MCF 10A (cell line): ENCODE data around the gene RAD51B. TPM values are rescaled to one million over a fixed set of nuclear protein-coding genes. Genes with fewer than 3 reads are reported as not detected.

ENCODE experiments used
- BruUV-seq: library from RNA; stranded (reverse); fragments of 400-500 nt; replicated peaks from 2 replicates; lab custom pipeline; 2021; lab: Mats Ljungman, UMichigan
- CTCF ChIA-PET: fragments of 300-600 bp; sonication (Branson Sonifier 250); formaldehyde crosslinking; extraction: SDS; loops from one replicate; lab custom pipeline; 2021; ENCODE audit warnings: antibody characterized with exemption, inconsistent platforms; lab: Yijun Ruan, JAX
- POLR2A ChIA-PET: fragments of 300-600, 350-650 bp; sonication (Branson Sonifier 250); formaldehyde crosslinking; extraction: SDS; loops from one replicate; lab custom pipeline; 2020; ENCODE audit warnings: antibody characterized with exemption, inconsistent platforms; lab: Yijun Ruan, JAX
- DNase-seq: peaks from one replicate; pipeline ENCODE4 v3.0.0-alpha.2; 2018; ENCODE audit not compliant: unreplicated experiment
- H3K27ac Mint-ChIP-seq: one replicate; pipeline ENCODE4 v1.8.0; 2022; ENCODE audit warnings: mild to moderate bottlenecking, low read depth, mixed read lengths; ENCODE audit not compliant: unreplicated experiment
- H3K27me3 Mint-ChIP-seq: one replicate; pipeline ENCODE4 v1.8.0; 2022; ENCODE audit warnings: mixed read lengths; ENCODE audit not compliant: insufficient read depth, unreplicated experiment
- H3K36me3 Mint-ChIP-seq: one replicate; pipeline ENCODE4 v1.8.0; 2022; ENCODE audit warnings: mild to moderate bottlenecking, moderate library complexity, mixed read lengths; ENCODE audit not compliant: insufficient read depth, unreplicated experiment
- H3K4me1 Mint-ChIP-seq: one replicate; pipeline ENCODE4 v1.8.0; 2022; ENCODE audit warnings: mixed read lengths; ENCODE audit not compliant: insufficient read depth, unreplicated experiment
- H3K4me3 Mint-ChIP-seq: one replicate; pipeline ENCODE4 v1.8.0; 2022; ENCODE audit warnings: mild to moderate bottlenecking, moderate library complexity, mixed read lengths; ENCODE audit not compliant: unreplicated experiment
- H3K9me3 Mint-ChIP-seq: one replicate; pipeline ENCODE4 v1.8.0; 2022; ENCODE audit warnings: mixed read lengths; ENCODE audit not compliant: unreplicated experiment
- intact Hi-C: fragments of 100-400 bp; cut with micrococcal nuclease; formaldehyde crosslinking; loops from 2 replicates; pipeline ENCODE4 v1.14.1; 2022
- total RNA-seq: library from RNA; stranded (reverse); gene quantifications from 2 replicates; pipeline ENCODE4 v1.2.3, GENCODE V29; 2022
- TF ChIP-seq, protein P1 (sequence below): fragments of 200-600 bp; IDR thresholded peaks from one replicate; pipeline ENCODE4 v1.8.0; 2022; ENCODE audit warnings: antibody characterized with exemption, mild to moderate bottlenecking; ENCODE audit not compliant: unreplicated experiment

Gene RAD51B
- total RNA-seq, 1 experiment from 2014 or later: 14.6 TPM

DNA sequence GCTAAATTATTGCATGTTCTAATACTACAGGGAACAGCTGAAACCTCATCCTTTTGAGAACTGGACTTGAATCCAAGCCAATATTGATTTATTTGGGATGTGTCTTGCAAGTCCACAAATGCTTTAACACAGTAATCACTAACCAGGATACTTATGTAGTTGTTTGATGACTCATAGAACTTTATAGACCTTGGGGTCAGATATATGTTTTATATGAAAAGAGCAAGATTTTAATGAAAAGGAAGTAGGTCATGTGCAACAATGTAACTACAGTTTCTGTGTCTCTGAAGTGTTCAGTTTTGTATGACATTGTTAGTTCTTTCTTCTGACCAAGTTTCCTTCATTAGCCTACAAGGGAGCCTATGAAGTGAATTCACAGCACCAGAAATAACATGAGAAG is 621.2 kb downstream of the RAD51B start:
- Mint-ChIP-seq H3K36me3 (no peaks in the 10 kb centered on the region), H3K27me3 (no peaks in the 10 kb centered on the region), H3K9me3 (peaks cover 27% of the 10 kb centered on the region), H3K4me3 (no peak overlapping the region), H3K4me1 (peaks cover 12% of the 10 kb centered on the region), H3K27ac (no peak overlapping the region)
- intact Hi-C loops: no loop called here
- ChIA-PET POLR2A (no interaction called here), CTCF (interaction anchor here (0.5 kb wide), 1 partner anchor 481 kb away, joined by 5 read pairs; no protein-coding TSS in a partner anchor)
- DNase-seq: no peak
- no TSS peak for BruUV-seq
- TF ChIP-seq, protein P1, sequence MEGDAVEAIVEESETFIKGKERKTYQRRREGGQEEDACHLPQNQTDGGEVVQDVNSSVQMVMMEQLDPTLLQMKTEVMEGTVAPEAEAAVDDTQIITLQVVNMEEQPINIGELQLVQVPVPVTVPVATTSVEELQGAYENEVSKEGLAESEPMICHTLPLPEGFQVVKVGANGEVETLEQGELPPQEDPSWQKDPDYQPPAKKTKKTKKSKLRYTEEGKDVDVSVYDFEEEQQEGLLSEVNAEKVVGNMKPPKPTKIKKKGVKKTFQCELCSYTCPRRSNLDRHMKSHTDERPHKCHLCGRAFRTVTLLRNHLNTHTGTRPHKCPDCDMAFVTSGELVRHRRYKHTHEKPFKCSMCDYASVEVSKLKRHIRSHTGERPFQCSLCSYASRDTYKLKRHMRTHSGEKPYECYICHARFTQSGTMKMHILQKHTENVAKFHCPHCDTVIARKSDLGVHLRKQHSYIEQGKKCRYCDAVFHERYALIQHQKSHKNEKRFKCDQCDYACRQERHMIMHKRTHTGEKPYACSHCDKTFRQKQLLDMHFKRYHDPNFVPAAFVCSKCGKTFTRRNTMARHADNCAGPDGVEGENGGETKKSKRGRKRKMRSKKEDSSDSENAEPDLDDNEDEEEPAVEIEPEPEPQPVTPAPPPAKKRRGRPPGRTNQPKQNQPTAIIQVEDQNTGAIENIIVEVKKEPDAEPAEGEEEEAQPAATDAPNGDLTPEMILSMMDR: no peak

GRCh38 chr14:68441542-68441941 is 622.0 kb downstream of the RAD51B start:
- POLR2A ChIA-PET: interaction anchor here (1.2 kb wide), 1 partner anchor 46 kb away, joined by 4 read pairs; no protein-coding TSS in a partner anchor
- CTCF ChIA-PET: interaction anchor here (0.5 kb wide), 1 partner anchor 481 kb away, joined by 5 read pairs; no protein-coding TSS in a partner anchor
- H3K4me1 Mint-ChIP-seq: peaks cover 12% of the 10 kb centered on the region
- no peak overlapping the region for H3K4me3 Mint-ChIP-seq
- intact Hi-C loops: no loop called here
- no peaks in the 10 kb centered on the region for H3K36me3 Mint-ChIP-seq
- H3K9me3 Mint-ChIP-seq: peaks cover 22% of the 10 kb centered on the region
- TF ChIP-seq, protein P1: no peak
- no peaks in the 10 kb centered on the region for H3K27me3 Mint-ChIP-seq
- BruUV-seq: no TSS peak
- no peak for DNase-seq
- no peak overlapping the region for H3K27ac Mint-ChIP-seq

GRCh38 chr14:68442828-68443629 is 623.5 kb downstream of the RAD51B start:
- intact Hi-C loops: no loop called here
- ChIA-PET CTCF (interaction anchor here (0.6 to 0.7 kb wide), 3 partner anchors 22 to 218 kb away, joined by 3 read pairs; no protein-coding TSS in a partner anchor), POLR2A (interaction anchor here (1.3 kb wide), 1 partner anchor 16 kb away, joined by 4 read pairs; no protein-coding TSS in a partner anchor)
- TF ChIP-seq, protein P1: no peak
- no peak for DNase-seq
- H3K4me1 Mint-ChIP-seq: peaks cover 12% of the 10 kb centered on the region
- peaks cover 10% of the 10 kb centered on the region for H3K9me3 Mint-ChIP-seq
- H3K27ac Mint-ChIP-seq: no peak overlapping the region
- H3K36me3 Mint-ChIP-seq: no peaks in the 10 kb centered on the region
- no TSS peak for BruUV-seq
- H3K27me3 Mint-ChIP-seq: no peaks in the 10 kb centered on the region
- no peak overlapping the region for H3K4me3 Mint-ChIP-seq

GRCh38 chr14:68444449-68445168 is 625.0 kb downstream of the RAD51B start:
- CTCF ChIA-PET: no interaction called here
- H3K4me1 Mint-ChIP-seq: peaks cover 15% of the 10 kb centered on the region
- TF ChIP-seq, protein P1: no peak
- peak; percentile 40 for DNase-seq
- no peaks in the 10 kb centered on the region for H3K36me3 Mint-ChIP-seq
- intact Hi-C loops: no loop called here
- peak overlapping the region; percentile 25 for H3K27ac Mint-ChIP-seq
- H3K27me3 Mint-ChIP-seq: no peaks in the 10 kb centered on the region
- POLR2A ChIA-PET: interaction anchor here (0.6 to 1.4 kb wide), 5 partner anchors 13 to 373 kb away, joined by 3 to 5 read pairs (median 3); no protein-coding TSS in a partner anchor
- H3K4me3 Mint-ChIP-seq: no peak overlapping the region
- BruUV-seq: no TSS peak
- H3K9me3 Mint-ChIP-seq: peaks cover under 1% of the 10 kb centered on the region
